GM19372 (cell line): ENCODE results near the gene MAEA.
"Not testable (repeated sequence)": the region's sequence is repeated elsewhere in the genome, so short reads cannot be mapped to it uniquely, and the experiment has no call there.

ENCODE experiments used
- ATAC-seq: cut with Tn5 transposase; IDR thresholded peaks from one replicate; pipeline ENCODE4 v1.9.1; 2021; ENCODE audit warnings: mild to moderate bottlenecking, low read depth, moderate library complexity; ENCODE audit not compliant: unreplicated experiment

Gene MAEA

DNA sequence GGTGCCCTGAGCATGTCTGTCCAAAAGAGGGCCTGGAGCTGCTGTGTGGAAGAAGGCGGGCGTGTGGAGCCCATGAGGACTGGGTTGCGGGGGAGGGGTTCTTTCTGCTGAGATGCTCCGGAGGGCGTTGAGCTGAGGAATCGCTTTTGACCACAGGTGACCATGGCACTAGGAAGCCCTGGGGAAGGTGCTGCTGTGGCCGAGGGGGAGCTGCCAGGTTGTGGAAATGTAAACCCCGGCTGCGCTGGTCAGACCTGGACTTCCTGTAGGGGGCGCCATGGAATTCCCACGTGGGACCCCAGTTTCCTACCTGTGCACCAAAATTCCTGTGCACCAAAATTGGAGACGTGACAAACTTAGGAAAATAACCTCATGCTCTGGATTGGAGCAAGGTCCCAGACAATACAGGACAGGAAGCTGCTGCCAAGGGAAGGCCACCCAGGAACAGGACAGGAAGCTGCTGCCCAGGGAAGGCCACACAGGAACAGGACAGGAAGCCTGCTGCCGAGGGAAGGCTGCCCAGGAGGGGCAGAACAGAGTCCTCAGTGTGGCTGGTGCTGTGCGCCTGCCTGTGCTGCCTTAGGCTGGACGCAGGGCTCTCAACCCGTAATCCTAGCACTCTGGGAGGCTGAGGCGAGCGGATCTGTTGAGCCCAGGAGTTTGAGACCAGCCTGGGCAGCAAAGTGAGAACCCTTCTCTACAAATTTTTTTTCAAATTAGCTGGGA lies 29.0 kb downstream of the MAEA start:
- ATAC-seq: no peak

DNA sequence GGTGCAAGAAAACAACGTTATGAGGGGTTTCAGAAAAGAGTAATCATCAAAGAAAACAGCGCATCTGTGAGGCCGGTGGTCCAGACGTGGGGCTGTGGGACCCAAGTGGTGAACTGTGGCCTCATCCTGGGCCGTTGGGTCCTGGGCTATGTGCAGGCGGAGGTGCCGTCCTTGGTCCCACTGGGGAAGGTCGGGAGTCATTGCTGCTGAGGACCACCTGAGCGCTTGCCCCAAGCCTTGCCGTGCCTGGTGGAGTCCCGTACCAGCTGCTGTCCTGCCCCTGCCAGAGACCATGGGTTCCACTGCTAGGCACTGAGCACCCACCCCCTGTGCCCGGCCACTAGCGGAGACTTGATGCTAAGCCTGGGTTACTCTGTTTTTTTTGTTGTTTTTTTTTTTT lies 31.8 kb downstream of the MAEA start:
- no peak for ATAC-seq

DNA sequence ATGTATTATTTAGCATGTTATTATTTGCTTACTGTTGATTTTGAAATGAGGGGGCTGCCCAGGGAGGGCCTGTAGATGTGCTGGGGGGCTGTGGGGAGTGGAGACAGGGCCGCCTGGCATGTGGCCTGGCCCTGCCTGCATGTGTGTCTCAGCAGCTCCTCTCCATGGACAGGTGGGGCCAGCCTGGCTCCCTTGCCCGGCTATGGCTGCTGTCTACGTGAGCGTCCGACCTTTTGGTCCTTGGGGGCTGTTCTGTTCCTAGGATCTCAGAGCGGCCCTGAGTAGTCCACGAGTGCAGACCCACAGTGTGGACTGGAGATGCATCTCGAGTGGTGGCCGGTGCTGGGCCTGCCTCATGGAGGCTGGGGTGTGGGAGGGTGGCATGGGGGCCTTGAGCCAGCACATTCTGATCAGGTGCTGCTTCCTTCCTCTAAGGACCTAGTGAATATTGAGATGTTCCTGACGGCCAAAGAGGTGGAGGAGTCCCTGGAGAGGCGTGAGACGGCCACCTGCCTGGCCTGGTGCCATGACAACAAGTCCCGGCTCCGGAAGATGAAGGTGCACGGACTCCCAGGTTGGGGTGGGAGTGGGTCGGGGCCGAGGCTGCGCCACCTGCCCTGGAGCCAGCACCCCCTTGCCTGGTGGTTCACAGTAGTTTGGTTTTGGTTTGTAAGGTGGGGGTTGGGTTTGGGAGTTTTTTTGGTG lies 32.4 kb downstream of the MAEA start:
- no peak for ATAC-seq

DNA sequence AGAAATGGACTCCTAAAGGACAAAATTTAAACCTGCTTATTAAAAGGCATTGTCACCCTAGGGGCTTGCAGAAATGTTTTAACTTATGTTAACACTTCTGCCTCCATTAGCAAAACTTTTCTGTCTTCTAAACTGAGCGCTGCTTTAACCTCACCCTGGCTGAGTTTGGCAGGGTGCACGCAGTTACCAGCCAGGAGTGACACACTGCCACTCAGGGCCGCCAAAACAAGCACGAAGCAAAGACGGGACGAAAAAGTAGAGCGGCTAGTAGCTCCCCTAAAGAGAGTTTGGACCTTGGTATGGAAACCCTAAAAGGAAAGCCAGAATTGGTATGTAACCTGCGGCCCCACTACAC lies 33.6 kb downstream of the MAEA start:
- no peak for ATAC-seq

DNA sequence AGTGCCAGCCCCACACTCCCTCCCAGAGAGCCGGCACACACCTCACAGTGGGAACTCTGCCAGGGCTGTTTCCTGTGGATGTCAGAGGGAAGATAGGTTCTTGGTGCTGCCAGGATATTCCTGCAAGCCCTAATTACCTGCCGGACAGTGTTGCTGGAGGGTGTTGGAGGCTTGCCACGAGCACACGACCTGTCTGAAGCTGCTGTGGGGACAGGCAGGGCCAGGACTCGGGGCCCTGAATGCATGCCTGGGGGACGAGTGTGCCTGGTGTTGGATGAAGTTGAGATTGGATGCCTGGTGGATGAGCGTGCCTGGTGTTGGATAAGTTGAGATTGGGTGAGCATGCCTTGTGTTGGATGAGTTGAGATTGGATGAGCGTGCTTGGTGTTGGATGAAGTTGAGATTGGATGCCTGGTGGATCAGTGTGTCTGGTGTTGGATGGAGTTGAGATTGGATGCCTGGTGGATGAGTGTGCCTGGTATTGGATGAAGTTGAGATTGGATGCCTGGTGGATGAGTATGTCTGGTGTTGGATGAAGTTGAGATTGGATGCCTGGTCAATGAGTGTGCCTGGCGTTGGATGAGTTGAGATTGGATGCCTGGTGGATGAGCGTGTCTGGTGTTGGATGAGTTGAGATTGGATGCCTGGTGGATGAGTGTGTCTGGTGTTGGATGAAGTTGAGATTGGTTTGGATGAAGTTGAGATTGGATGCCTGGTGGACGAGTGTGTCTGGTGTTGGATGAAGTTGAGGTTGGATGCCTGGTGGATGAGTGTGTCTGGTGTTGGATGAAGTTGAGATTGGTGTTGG lies 34.1 kb downstream of the MAEA start:
- ATAC-seq: no peak

DNA sequence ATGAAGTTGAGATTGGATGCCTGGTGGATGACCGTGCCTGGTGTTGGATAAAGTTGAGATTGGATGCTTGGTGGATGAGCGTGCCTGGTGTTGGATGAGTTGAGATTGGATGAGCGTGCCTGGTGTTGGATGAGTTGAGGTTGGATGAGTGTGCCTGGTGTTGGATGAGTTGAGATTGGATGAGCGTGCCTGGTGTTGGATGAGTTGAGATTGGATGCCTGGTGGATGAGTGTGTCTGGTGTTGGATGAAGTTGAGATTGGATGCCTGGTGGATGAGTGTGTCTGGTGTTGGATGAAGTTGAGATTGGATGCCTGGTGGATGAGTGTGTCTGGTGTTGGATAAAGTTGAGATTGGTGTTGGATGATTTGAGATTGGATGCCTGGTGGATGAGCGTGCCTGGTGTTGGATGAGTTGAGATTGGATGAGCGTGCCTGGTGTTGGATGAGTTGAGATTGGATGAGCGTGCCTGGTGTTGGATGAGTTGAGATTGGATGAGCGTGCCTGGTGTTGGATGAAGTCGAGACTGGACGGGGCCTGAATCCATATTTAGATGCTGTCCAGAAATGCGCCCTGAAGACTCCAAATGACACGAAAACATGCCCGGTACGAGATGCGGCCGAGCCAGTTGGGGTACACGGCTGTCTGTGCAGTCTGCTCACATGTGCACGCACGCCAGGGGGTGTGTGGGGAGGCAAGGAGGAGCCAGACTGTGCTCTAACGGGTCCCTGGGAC lies 34.9 kb downstream of the MAEA start:
- not testable (repeated sequence) for ATAC-seq

DNA sequence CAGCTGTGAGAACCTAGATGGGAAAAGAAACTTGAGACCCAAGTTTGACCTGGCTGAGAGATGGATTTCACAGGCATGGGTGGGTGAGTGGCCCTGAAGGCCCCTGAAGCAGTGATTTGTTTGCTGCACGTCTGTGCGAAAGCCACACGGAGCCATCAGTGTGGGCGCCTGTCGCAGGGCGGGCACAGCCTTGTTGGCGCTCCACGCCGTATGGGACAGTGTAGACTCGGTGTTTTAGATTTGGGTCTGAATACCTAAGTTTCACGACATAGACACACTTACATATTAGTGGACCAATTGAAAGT lies 35.4 kb downstream of the MAEA start:
- no peak for ATAC-seq

DNA sequence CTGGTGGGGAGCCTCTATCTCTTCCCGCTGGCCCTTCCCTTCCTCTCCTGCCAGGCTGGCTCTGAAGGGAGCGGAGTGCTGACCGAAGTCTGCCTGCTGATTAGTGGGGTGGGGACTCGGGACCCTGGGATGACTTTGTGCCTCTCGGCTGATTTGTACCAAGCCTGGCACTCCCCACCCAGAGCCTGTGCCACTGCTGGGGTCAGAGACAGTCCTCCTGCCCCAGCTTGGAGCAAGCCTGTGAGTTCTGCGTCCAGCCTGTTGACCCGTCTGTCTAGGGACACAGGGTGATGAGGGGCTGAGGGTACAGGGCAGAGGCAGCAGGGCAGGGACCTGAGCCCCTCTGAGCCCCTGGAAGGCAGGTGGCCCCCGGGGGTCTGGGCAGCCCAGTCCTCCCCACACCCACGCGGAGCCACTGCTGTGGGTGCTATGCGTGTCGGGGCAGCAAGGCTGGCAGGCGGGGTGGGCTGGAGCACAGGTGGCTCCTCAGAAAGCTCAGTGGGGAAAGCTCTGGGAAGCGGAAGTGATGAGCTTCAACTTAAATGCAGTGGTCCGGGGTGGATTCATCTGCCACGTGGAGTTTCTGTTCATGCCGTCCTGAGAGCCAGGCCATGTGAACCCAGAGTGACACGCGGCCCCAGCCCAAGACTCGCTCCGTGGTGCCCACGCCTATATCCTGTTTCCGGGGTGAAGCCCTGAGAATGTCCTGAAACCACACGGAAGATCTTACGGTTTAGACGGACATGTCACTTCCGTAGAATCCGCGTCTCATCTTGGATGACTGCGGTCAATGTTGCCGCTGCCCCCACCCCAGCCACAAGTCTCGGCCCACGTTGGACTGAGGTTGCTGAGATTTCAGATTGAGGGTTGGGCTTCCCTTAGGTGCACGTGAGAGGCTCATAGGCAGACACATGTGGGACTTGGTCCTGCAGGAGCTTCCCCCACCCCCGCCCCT lies 36.3 kb downstream of the MAEA start:
- ATAC-seq: no peak

DNA sequence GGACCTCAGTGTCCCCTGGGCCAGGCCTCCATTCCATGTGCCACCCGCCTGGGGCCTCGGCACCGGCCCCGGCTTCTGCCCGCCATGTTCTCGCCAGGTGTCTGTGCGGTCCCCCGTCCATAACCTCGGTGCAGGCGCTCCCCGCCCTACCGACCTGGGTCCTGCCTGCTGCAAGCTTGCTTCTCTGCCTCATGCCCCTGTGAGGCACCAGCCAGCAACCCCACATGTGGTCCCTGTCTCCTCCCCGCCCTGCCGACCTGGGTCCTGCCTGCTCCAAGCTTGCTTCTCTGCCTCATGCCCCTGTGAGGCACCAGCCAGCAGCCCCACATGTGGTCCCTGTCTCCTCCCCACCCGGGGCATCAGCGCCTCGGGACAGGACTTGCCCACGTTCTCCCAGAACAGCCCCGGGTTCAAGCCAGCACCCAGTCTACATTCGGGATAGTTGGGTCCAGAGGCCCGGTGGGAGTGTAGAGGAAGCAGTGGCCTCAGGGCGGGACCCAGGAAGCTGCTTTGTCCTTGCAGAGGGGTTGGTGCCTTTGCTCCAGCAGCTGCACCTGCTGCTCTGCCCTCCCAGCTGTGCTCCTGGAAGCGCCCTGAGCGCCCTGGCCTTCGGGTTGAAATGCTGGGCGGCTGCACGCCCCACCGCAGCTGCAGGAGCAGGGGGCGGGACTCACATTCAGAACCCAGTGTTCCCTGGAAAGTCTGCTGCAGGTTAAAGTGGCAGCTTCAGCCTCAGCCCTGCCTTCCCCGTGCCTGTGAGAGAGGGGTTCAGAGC lies 37.2 kb downstream of the MAEA start:
- ATAC-seq: no peak

DNA sequence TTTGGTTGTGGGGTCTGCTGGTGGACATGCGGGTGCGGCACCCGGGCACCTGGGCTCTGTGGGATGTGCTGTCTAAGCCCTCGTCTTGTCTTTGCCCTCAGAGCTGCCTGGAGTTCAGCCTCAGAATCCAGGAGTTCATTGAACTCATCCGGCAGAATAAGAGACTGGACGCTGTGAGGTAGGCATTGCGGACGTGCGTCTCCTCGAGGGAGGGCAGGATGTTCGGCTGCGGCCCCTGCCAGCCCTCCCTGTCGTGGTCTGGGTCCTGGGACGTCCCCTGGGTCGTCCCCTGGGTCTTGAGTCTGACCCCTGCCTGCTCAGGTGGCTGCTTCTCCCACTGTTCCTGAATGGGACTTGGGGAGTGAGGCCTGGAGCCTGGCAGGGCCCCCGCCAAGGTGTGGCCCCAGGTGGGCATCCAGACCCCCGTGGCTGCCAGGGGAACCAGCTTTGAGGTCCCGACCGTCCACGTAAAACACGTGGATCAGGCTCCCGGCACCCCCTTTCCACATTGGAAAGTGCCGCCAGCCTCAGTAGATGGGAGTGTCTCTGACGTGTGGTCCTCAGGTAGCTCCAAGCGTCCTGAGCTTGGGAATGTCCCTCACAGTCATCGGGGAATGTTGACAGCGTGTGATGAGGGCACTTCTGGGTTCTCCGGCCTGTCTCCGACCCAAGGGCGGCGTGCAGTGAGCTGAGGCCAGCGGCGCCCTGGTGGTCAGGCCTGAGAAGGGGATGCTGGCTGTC lies 38.0 kb downstream of the MAEA start:
- ATAC-seq: no peak

DNA sequence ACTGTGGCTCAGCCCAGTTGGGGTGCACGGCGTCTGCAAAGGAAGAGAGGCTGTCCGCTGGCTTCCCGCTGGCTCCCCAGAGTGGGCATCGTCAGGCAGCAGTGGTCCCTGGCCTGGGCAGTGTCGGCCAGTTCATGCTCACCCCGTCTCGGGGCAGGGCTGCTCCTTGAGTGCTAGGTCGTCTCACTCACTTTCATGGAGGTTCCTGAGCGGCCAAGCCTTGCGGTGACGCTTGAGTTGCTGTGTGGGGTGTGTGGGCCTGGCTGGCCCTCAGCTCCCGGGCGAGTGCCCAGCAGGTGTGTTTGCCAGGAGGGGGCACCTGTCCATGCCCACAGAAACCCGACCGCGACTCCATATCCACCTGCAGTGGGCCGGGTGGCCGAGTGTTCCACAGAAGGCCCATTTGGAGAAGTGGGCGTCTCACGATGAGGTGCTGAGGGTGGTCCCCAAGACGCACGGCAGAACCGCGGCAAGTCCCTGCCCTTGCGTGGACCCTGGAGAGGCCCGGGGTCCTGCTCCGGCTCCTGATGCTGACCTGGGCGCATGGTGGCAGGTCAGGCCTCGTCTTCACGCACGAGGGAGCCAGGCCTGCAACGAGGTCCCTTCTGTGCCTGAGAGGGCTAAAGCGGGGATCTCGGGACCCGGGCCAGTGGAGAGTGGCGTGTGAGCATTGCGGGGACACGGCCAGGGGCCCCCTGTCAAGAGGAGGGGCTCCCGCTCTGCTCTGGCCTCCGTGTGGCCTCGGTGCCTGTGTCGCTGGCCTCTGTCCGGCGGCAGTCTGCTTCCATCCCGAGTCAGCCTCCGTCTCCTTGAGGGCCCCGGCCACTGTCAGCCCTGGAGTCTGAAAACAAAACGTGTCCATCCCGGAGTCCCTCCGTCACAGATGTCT lies 38.8 kb downstream of the MAEA start:
- ATAC-seq: no peak

DNA sequence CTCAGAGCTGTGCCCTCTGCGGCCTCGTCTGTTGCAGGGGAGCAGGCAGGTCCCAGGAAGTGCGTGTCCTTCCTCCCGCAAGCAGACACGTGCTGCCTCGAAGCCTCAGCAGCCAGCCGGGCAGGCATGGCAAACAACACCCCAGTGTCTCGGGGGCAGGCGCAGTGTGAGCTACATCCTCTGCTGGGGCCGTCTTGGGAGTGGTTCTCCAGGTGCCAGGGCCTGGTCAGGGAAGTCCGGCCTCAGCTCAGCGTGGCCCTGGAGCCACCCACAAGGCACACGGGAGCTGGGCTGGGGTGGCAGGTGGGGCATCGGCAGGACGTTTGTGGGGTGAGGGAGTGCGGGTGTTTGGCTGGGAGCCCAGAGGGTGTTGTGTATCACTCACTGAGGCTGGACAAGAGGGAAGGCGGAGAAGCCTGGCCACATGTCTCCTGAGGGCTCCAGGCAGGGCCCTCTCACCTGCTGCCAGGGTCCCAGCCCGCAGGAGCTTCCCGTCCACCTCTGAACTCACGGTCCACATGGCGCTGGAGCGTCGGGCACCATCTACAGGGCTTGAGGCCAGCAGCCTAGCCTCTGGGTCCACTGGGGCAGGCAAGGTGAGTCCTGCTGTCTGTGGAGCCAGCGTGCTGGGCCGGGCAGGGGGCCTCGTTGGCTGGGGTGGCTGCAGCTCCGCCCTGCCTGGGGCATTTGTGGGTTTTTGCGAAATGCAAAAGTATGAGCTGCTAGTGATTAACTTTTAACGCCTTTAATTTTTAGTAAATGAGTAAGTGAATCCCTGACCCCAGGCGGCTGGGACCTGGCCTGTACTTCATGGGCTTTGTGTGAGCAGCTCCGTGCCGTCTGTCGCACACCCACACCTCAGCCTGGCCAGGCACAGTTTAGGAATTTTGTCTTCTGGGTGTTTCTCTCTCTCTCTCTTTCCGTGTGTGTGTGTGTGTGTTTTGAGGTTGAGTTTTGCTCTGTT lies 40.0 kb downstream of the MAEA start:
- ATAC-seq: no peak

DNA sequence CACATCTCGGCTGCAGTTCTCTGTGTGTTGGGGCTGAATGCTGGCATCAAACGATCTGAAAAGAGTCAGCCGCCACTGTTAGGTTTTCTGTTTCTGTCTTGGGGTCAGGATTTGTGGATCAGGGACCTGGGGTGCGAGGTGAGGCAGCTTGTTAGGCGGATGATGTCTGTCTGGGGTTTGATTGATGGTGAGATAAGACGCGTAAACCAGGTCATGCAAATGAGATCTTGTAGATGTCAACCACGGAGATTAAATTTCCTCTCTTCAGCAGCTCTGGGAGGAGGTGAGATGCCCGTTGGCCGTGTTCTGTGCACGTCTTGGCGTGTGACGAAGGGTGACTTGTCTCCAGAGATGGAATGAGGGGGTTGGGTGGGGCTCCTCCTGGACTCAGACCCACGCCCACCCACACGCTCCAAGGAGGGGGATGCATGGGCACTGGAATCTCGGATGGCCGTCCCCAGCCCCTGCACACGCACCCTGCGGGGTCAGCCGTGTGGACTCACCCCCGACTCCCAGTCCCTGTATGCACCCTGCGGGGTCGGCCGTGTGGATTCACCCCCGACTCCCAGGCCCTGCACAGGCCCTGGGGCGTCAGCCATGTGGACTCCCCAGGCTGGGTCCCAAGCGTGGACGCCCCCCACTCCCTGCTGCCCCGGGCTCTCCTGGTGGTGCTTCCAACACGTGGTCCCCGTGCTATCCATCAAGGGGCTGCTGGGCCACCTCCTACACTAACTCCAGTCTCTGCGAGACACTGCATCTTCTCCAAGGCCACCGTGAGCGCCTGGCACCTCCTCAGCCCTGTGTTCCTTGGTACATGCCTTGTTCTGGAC lies 41.3 kb downstream of the MAEA start:
- no peak for ATAC-seq

DNA sequence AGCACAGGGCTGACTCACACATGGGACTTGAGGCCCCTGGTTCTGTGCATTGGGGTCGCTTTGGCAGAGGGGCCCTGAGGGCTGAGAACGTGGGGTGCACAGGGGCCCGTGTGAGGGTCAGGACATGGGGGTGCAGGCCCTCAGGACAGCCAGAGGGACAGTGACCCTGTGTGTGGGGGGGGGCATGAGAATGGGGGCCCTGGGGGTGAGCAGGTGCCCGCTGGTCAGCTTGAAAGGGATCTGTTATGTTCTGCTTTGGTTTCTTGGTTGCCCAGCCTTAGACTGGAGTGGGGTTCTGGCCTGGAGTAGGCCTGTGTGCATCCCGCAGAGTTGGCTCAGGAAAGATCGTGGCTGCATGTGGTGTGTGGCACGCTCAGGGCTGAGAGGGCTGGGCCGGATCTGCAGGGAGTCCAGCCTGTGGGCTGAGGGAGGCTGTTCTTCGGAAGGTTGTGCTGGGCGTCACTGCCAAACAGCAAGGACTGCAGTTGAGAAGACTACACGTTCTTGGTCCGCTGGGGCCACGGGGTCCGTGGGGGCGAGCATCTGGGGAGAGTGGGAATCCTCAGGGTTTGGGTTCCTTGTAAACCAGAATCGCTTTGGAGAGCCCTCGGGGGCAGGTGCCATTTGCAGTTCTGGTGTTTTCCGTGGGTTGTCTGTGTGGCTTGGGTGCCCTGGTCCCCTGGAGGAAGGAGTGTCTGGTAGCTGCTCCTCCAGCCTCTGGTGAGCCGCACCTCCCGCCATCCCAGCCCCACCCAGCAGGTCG lies 42.1 kb downstream of the MAEA start:
- ATAC-seq: no peak

DNA sequence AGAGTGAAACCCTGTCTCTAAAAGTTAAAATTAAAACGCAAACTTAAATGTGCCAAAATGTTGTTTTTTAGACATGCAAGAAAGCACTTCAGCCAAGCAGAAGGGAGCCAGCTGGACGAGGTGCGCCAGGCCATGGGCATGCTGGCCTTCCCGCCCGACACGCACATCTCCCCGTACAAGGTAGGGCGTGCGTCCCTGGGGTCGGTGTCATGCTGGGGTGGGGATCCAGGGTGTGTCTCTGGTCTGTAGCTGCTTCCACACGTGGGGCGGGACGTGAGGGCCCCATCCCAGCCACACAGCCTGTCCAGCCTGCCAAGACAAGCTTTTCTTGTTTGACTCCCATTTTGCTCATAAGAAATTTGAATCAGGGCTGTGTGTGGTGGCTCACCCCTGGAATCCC lies 43.0 kb downstream of the MAEA start:
- no peak for ATAC-seq
